Upper lobe of left lung (tissue), 4 donors: ENCODE data around the gene CALCR.

Experiments used
- CTCF ChIP-seq, 6 experiments: fragments of 450-650 bp in 4 of 6; fragments of 200-600 bp in 2 of 6; sonication (generic) in 2 of 6; IDR thresholded peaks; one replicate each; pipeline ENCODE4 v1.5.1; 2016 to 2019; ENCODE audit warnings: antibody characterized with exemption in 6 of 6
- EP300 ChIP-seq, 4 donors: sonication (generic); formaldehyde crosslinking; IDR thresholded peaks; one replicate each; pipeline ENCODE4 v1.5.1; 2017; ENCODE audit warnings: antibody characterized with exemption in 4 of 4, control low read depth in 2 of 4
- POLR2A ChIP-seq, 4 donors: fragments of 450-650 bp; IDR thresholded peaks; one replicate each; pipeline ENCODE4 v1.5.1; 2016 to 2017; ENCODE audit warnings: antibody characterized with exemption in 4 of 4, mild to moderate bottlenecking in 2 of 4
- POLR2AphosphoS5 ChIP-seq, 2 donors: sonication (generic); formaldehyde crosslinking; IDR thresholded peaks; one replicate each; pipeline ENCODE4 v1.5.1; 2017; ENCODE audit warnings: antibody characterized with exemption in 2 of 2

- TF ChIP-seq CTCF (IDR thresholded peaks at IDR 0.05) (no peak), POLR2A (IDR thresholded peaks at IDR 0.05) (no peak), POLR2AphosphoS5 (IDR thresholded peaks at IDR 0.05) (no peak), EP300 (IDR thresholded peaks at IDR 0.05) (no peak)
These were observed 12.4 kb downstream of the CALCR start for GRCh38 chr7:93562106-93562505.
